Endothelial cell of umbilical vein (primary cell): Measurements from ENCODE around the gene TCTN2.

Experiments used
- EZH2 ChIP-seq: IDR thresholded peaks from 2 replicates; pipeline ENCODE4 v1.6.1; 2012; ENCODE audit warnings: borderline replicate concordance, low read depth, mild to moderate bottlenecking, moderate library complexity, low read length, inconsistent platforms; ENCODE audit not compliant: severe bottlenecking
- GATA2 ChIP-seq: IDR thresholded peaks from 2 replicates; pipeline ENCODE4 v1.7.0; 2011; ENCODE audit warnings: low read depth, mild to moderate bottlenecking, moderate library complexity, mixed read lengths, low read length; ENCODE audit not compliant: insufficient read length, insufficient read depth
- MYC ChIP-seq: IDR thresholded peaks from one replicate; pipeline ENCODE4 v1.6.1; 2011; ENCODE audit warnings: mild to moderate bottlenecking, low read depth, low read length
- POLR2A ChIP-seq: IDR thresholded peaks from 2 replicates; pipeline ENCODE4 v1.6.1; 2012; ENCODE audit warnings: low read depth, mild to moderate bottlenecking, control low read depth, low read length
- POLR2AphosphoS5 ChIP-seq: IDR thresholded peaks from 2 replicates; pipeline ENCODE4 v1.6.1; 2012; ENCODE audit warnings: low read depth, mild to moderate bottlenecking, control low read depth, low read length, moderate library complexity; ENCODE audit not compliant: insufficient read depth
- TF ChIP-seq, protein P1 (sequence below), 2 donors: IDR thresholded peaks; 1 replicate in 1 of 2; 2 replicates in 1 of 2; pipeline ENCODE4 v1.5.1; 2011; ENCODE audit warnings: low read length in 2 of 2, mild to moderate bottlenecking in 2 of 2, moderate library complexity in 2 of 2, control low read depth in 1 of 2, inconsistent platforms in 1 of 2, low read depth in 1 of 2; ENCODE audit not compliant: insufficient read depth in 1 of 2; ENCODE audit errors: extremely low read depth in 1 of 2
- TF ChIP-seq, protein P2 (sequence below): IDR thresholded peaks from 2 replicates; pipeline ENCODE4 v1.6.1; 2011; ENCODE audit not compliant: insufficient read depth, insufficient read length

DNA sequence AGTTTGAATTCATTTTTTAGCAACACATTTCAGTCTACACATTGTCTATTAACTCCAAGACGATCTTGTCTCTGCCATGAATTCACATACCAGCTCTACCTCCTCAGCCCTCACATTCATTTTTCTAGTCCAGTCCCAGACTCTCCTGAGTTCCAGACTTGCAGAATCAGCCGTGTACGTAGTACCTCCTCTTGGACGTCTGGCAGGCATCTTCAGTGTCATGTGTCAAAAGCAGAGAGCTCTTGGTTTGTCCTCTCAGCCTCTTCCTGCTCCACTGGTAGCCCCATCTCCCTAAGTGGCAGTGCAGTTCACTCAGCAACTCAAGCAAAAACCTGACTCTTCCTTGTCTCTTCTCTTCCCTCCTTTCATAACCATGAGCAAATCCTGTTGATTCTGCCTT, 14.5 kb upstream of the TCTN2 start:
- TF ChIP-seq, protein P1, sequence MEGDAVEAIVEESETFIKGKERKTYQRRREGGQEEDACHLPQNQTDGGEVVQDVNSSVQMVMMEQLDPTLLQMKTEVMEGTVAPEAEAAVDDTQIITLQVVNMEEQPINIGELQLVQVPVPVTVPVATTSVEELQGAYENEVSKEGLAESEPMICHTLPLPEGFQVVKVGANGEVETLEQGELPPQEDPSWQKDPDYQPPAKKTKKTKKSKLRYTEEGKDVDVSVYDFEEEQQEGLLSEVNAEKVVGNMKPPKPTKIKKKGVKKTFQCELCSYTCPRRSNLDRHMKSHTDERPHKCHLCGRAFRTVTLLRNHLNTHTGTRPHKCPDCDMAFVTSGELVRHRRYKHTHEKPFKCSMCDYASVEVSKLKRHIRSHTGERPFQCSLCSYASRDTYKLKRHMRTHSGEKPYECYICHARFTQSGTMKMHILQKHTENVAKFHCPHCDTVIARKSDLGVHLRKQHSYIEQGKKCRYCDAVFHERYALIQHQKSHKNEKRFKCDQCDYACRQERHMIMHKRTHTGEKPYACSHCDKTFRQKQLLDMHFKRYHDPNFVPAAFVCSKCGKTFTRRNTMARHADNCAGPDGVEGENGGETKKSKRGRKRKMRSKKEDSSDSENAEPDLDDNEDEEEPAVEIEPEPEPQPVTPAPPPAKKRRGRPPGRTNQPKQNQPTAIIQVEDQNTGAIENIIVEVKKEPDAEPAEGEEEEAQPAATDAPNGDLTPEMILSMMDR (IDR thresholded peaks at IDR 0.05; ENCODE audit: extremely low read depth in 1 of 2, insufficient read depth in 1 of 2, low read depth in 1 of 2, low read length in 2 of 2), result no peak
- TF ChIP-seq, protein P2, sequence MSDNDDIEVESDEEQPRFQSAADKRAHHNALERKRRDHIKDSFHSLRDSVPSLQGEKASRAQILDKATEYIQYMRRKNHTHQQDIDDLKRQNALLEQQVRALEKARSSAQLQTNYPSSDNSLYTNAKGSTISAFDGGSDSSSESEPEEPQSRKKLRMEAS, result no peak
- no peak for TF ChIP-seq MYC
- no peak for TF ChIP-seq EZH2
- TF ChIP-seq POLR2AphosphoS5, result no peak
- no peak for TF ChIP-seq POLR2A
- TF ChIP-seq GATA2, result no peak
